Measurements from ENCODE around the gene GFY.

The GFY gene

DNA sequence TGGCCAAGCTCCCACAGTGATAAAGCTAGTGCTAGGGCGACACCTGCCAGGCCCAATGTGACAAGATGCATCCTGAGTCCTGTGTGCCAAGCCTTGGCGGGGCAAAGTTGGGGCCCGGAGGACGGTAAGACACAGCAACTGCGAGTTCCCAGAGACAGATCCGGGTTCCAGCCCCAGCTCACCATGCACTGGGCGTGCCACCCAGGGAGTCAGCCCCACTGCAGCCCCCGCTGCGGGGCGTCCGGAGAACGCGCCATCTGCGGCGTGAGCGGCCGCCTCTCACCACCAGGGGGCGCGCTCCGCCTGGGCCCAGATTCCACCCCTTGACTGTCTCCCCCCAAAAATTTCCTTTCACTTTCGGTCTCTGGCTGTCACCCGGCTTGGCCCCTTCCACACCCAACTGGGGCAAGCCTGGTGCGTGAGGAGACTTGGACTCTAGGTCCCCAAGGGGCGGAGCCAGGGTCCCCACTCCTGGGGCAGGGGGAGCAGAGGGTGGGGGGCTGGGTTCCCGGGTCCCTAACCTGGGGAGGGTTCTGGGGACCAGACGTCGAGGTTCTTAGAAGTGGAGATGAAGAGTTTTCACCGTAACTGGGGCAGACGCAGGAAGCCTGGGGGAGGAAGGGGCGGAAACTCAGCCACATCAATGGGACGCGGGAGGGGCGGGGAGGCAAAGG lies 48.8 kb downstream of the GFY start, which contains the start of gene FLT3LG:
Gene FLT3LG, plus strand, starts transcription at position 348 of the 674 bp plus-strand sequence. CDS start 425 bp downstream, outside the sequence.
- peak in 1 of 2 experiments; percentile 59 for DNase-seq

DNA sequence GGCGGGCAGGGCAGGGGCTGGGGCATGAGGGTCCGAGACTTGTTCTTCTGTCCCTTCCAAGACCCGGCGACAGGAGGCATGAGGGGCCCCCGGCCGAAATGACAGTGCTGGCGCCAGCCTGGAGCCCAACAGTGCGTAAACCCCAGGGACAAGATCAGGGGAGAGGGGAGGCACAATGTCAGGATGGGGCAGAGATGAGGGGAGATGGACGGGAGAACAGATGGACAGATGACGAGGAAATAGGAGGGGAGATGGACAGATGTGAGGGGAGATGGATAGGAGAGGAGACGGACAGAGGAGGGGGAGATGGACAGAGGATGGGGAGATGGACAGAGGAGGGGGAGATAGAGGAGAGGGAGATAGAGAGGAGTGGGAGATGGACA lies 49.3 kb downstream of the GFY start:
- no peak for DNase-seq

DNA sequence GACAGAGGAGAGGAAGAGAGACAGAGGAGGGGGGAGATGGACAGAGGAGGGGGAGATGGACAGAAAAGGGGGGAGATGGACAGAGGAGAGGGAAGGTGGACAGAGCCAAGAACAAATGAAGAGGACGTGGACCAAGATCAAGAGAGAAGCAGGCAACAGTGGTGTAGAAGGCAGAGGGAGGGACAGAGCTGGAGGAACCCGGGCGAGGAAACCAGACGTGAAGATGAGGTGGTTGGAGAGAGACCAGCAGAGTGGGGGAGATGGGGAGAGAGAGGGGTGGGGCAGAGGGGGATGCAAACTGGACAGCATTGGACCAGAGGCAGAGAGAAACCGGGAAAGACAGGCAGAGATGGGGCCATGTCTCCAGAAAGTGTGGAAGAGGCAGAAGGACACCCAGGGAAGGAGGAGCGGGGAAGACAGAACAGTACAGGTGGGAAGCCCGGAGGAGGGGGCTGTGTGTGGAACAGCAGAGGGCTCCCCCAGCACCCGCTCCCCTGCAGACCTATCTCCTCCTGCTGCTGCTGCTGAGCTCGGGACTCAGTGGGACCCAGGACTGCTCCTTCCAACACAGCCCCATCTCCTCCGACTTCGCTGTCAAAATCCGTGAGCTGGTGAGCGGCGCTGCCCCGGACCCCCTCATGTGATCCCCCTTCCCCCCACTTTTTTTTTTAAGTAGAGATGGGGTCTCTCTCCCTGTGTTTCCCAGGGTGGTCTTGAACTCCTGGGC lies 50.2 kb downstream of the GFY start:
- no peak for DNase-seq

DNA sequence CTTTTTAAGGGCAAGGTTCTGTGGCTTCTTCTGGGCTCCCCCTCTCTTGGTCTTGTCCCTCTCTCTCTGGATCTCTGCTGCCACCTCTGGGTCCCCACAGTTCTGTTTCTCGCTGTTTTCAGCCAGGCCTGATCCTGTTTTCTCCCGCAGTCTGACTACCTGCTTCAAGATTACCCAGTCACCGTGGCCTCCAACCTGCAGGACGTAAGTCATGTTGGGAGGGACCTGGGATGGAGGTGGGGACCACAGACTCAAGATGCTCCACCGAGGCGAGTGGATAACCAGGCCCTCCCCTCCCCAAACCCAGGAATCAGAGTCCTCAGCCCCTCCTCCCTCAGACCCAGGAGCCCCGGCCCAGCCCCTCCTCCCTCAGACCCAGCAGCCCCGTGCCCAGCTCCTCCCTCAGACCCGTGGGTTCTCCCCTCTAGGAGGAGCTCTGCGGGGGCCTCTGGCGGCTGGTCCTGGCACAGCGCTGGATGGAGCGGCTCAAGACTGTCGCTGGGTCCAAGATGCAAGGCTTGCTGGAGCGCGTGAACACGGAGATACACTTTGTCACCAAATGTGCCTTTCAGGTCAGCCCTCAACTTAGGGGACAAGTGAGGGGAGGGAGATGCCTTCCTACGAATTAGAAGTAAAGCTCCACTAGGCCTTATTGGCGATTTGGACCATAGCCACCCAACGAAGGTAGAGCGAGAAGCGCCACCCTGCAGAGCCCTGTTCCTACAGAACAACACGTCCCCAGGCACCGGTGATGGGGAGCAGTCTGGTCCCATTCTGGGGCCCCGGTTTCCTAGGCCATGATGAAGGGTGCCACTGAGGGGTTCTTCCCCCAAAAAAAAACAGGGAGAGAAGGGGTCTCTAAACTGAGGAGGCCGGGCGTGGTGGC lies 51.0 kb downstream of the GFY start:
- DNase-seq = peak in 1 of 2 experiments; percentile 42

Measured in NCI-H446 (cell line).